T-cell (primary cell): ENCODE data around the gene S100A8. TPM values are rescaled to one million over a fixed set of nuclear protein-coding genes. Genes with fewer than 3 reads are reported as not detected.

Experiments used
- ATAC-seq, 4 experiments: fragments of 200-7000 bp in 3 of 4; fragments of 150-1000 bp in 1 of 4; cut with Tn5 transposase; replicated peaks in 1 of 4; 1 replicate in 3 of 4; 2 replicates in 1 of 4; pipeline ENCODE4 v1.10.0; 2021; ENCODE audit warnings: moderate library complexity in 3 of 4, mild to moderate bottlenecking in 2 of 4, moderate number of reproducible peaks in 1 of 4
- CTCF ChIA-PET, 2 donors: fragments of 300-600 bp; sonication (Branson Sonifier 250); formaldehyde crosslinking; loops; one replicate each; lab custom pipeline; 2022; ENCODE audit warnings: antibody characterized with exemption in 2 of 2; lab: Charles Lee
- POLR2A ChIA-PET, 2 donors: fragments of 300-600 bp; sonication (Branson Sonifier 250); formaldehyde crosslinking; loops; one replicate each; lab custom pipeline; 2022; ENCODE audit warnings: antibody characterized with exemption in 2 of 2; lab: Charles Lee
- DNase-seq, 35 experiments: peaks; one replicate each; pipeline versions ENCODE4 v3.0.0 to v3.0.0-alpha.2; 2013 to 2023
- H3K27ac ChIP-seq: one replicate; pipeline ENCODE4 v1.5.1; 2013; ENCODE audit warnings: low read length
- H3K27me3 ChIP-seq, 2 experiments: replicated peaks in 1 of 2; 1 replicate in 1 of 2; 2 replicates in 1 of 2; pipeline versions ENCODE4 v1.6.1 to v1.7.0; 2013; ENCODE audit warnings: low read length in 1 of 2, mixed read lengths in 1 of 2; ENCODE audit not compliant: control insufficient read depth in 2 of 2, insufficient read depth in 2 of 2; ENCODE audit errors: extremely low read depth in 1 of 2
- H3K36me3 ChIP-seq, 2 donors: 1 replicate in 1 of 2; 2 replicates in 1 of 2; pipeline versions ENCODE4 v1.6.1 to v1.7.0; 2013; ENCODE audit warnings: low read length in 1 of 2; ENCODE audit not compliant: control insufficient read depth in 2 of 2, insufficient read depth in 1 of 2; ENCODE audit errors: extremely low read depth in 1 of 2
- H3K4me1 ChIP-seq, 2 experiments: 1 replicate in 1 of 2; 2 replicates in 1 of 2; pipeline versions ENCODE4 v1.6.1 to v1.7.0; 2013; ENCODE audit warnings: low read length in 2 of 2, mixed read lengths in 1 of 2; ENCODE audit not compliant: insufficient read depth in 2 of 2, control insufficient read depth in 1 of 2; ENCODE audit errors: extremely low read depth in 1 of 2
- H3K4me3 ChIP-seq, 2 donors: 1 replicate in 1 of 2; 2 replicates in 1 of 2; pipeline versions ENCODE4 v1.5.1 to v1.7.0; 2013; ENCODE audit warnings: mild to moderate bottlenecking in 2 of 2, low read length in 1 of 2, moderate library complexity in 1 of 2; ENCODE audit not compliant: control insufficient read depth in 1 of 2; ENCODE audit errors: extremely low read depth in 1 of 2
- H3K9me3 ChIP-seq: 2 replicates; pipeline ENCODE4 v1.7.0; 2013
- H3K27ac Mint-ChIP-seq, 2 donors: one replicate each; pipeline ENCODE4 v1.8.0; 2020 to 2021; ENCODE audit warnings: mild to moderate bottlenecking in 2 of 2, mixed read lengths in 2 of 2
- H3K27me3 Mint-ChIP-seq, 2 donors: one replicate each; pipeline ENCODE4 v1.8.0; 2021 to 2022; ENCODE audit warnings: mixed read lengths in 2 of 2
- H3K36me3 Mint-ChIP-seq: one replicate; pipeline ENCODE4 v1.8.0; 2021; ENCODE audit warnings: mixed read lengths
- H3K4me1 Mint-ChIP-seq, 3 donors: one replicate each; pipeline ENCODE4 v1.8.0; 2020 to 2022; ENCODE audit warnings: mixed read lengths in 3 of 3, mild to moderate bottlenecking in 1 of 3
- H3K4me3 Mint-ChIP-seq, 3 donors: one replicate each; pipeline ENCODE4 v1.8.0; 2020 to 2022; ENCODE audit warnings: mild to moderate bottlenecking in 3 of 3, mixed read lengths in 3 of 3, moderate library complexity in 3 of 3
- H3K9me3 Mint-ChIP-seq, 3 donors: one replicate each; pipeline ENCODE4 v1.8.0; 2020 to 2022; ENCODE audit warnings: mixed read lengths in 3 of 3
- WGBS: methylation state at CpG from one replicate; pipeline ENCODE4 v1.1.5; 2013; ENCODE audit warnings: missing lambda C conversion rate; ENCODE audit not compliant: insufficient coverage; 5-methylcytosine and 5-hydroxymethylcytosine counted together
- total RNA-seq, 35 experiments: library from RNA in 6 of 35; stranded (reverse) in 6 of 35; fragments of 120-200 nt in 1 of 35; gene quantifications; one replicate each; pipeline versions ENCODE4 v1.2.1 to v1.2.4 and lab custom pipeline; 2013 to 2026

The S100A8 gene
- total RNA-seq, 5 donors from 2014 or later (not counting 1 experiment from before 2014, with no cell fraction given), result 1.1 to 3.8 TPM; not detected in 3

GRCh38 chr1:153395776-153396175, 4.9 kb upstream of the S100A8 start:
- no peak for DNase-seq
- peaks cover 31 to 44% of the 10 kb centered on the region in 2 donors for H3K27me3 Mint-ChIP-seq

DNA sequence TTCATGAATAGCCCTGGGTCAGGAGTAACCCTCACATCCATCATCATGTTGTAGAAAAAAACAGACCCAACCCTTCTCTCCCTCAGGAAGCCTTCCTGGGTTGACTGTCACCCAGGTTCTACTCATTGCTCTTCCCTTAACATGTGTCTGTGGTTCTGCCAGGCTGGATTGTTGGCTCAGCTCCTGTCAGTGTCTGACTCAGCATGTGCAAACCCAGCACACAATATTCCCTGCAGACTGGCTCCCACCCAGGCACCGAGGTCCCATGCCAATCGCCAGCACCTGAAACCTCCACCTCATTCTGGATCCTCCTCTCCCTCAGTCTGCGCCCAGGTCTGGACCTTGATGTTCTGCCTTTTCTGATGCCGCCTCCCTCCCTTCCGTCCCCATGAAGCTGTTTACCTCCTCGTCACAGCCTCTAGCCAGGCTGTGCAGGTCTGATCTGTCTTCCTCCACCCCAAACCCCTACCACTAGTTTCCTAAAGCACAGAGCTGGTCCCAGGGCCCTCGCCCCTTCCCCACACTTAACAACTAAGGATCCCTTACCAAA, 4.3 kb upstream of the S100A8 start:
- Histone ChIP-seq H3K27me3 (peaks cover 0 to 59% of the 10 kb centered on the region in 2 experiments), H3K4me3 (no peak overlapping the region), H3K4me1 (no peaks in the 10 kb centered on the region), H3K9me3 (no peaks in the 10 kb centered on the region), H3K27ac (no peak overlapping the region), H3K36me3 (no peaks in the 10 kb centered on the region)
- ChIA-PET CTCF (no interaction called here), POLR2A (no interaction called here)
- Mint-ChIP-seq H3K9me3 (no peaks in the 10 kb centered on the region), H3K36me3 (no peaks in the 10 kb centered on the region), H3K4me3 (no peak overlapping the region), H3K4me1 (no peaks in the 10 kb centered on the region), H3K27me3 (peaks cover 33 to 44% of the 10 kb centered on the region in 2 donors), H3K27ac (no peak overlapping the region)
- ATAC-seq, result no peak
- DNase-seq, result no peak
- 88% methylated on average over 6 of the region's 7 CpGs for WGBS

More at GRCh38 chr1:153395776-153396175, 4.9 kb upstream of the S100A8 start:
- Histone ChIP-seq H3K36me3 (no peaks in the 10 kb centered on the region), H3K9me3 (no peaks in the 10 kb centered on the region), H3K4me1 (no peaks in the 10 kb centered on the region), H3K27ac (no peak overlapping the region), H3K27me3 (peaks cover 0 to 53% of the 10 kb centered on the region in 2 experiments), H3K4me3 (no peak overlapping the region)
- CTCF ChIA-PET, result no interaction called here
- H3K4me1 Mint-ChIP-seq, result no peaks in the 10 kb centered on the region
- 60% methylated on average over 1 of the region's 6 CpGs for WGBS
- H3K27ac Mint-ChIP-seq, result no peak overlapping the region
- POLR2A ChIA-PET, result interaction anchor here in 1 of 2 donors (0.6 kb wide), 1 partner anchor 691 kb away, joined by 4 read pairs; no protein-coding TSS in a partner anchor
- no peaks in the 10 kb centered on the region for H3K36me3 Mint-ChIP-seq
- H3K9me3 Mint-ChIP-seq, result no peaks in the 10 kb centered on the region
- no peak overlapping the region for H3K4me3 Mint-ChIP-seq
- ATAC-seq, result no peak

DNA sequence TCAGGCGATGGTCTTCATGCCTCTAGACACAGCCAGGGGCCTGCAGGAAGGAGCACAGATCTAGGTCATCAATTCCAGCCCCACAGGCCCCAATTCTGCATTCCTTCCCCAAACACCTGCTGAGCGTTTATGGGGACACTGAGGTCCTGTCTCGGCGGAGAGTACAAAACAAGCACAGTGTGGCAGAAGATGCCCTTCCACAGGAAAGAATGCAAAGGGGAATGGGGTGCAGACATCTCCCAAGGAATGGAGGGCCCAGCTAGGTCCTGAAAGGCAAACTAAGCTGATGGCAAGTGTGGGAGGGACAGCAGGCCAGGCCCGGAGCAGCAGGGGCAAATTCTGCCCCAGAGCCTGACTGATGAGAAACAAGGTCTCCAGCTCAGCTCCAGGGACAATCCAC, 3.5 kb upstream of the S100A8 start:
- peaks cover 33 to 45% of the 10 kb centered on the region in 2 donors for H3K27me3 Mint-ChIP-seq
- Histone ChIP-seq H3K9me3 (no peaks in the 10 kb centered on the region), H3K36me3 (no peaks in the 10 kb centered on the region), H3K4me1 (no peaks in the 10 kb centered on the region), H3K27me3 (peaks cover 0 to 62% of the 10 kb centered on the region in 2 experiments), H3K27ac (no peak overlapping the region), H3K4me3 (no peak overlapping the region)
- CTCF ChIA-PET, result no interaction called here
- POLR2A ChIA-PET, result no interaction called here
- 81% methylated on average over 4 of the region's 5 CpGs for WGBS
- no peaks in the 10 kb centered on the region for H3K4me1 Mint-ChIP-seq
- no peak overlapping the region for H3K4me3 Mint-ChIP-seq
- H3K27ac Mint-ChIP-seq, result no peak overlapping the region
- no peaks in the 10 kb centered on the region for H3K36me3 Mint-ChIP-seq
- ATAC-seq (no peak), DNase-seq (no peak)
- H3K9me3 Mint-ChIP-seq, result no peaks in the 10 kb centered on the region

GRCh38 chr1:153393926-153394325, 3.1 kb upstream of the S100A8 start:
- Histone ChIP-seq H3K9me3 (no peaks in the 10 kb centered on the region), H3K4me3 (no peak overlapping the region), H3K4me1 (no peaks in the 10 kb centered on the region), H3K27ac (no peak overlapping the region), H3K27me3 (peaks cover 0 to 62% of the 10 kb centered on the region in 2 experiments), H3K36me3 (no peaks in the 10 kb centered on the region)
- ATAC-seq, result no peak
- no peak for DNase-seq
- no peaks in the 10 kb centered on the region for H3K4me1 Mint-ChIP-seq
- ChIA-PET CTCF (no interaction called here), POLR2A (no interaction called here)
- H3K27me3 Mint-ChIP-seq, result peaks cover 33 to 44% of the 10 kb centered on the region in 2 donors
- 89% methylated on average over 4 of the region's 6 CpGs for WGBS
- no peaks in the 10 kb centered on the region for H3K9me3 Mint-ChIP-seq
- no peaks in the 10 kb centered on the region for H3K36me3 Mint-ChIP-seq
- H3K27ac Mint-ChIP-seq, result no peak overlapping the region
- H3K4me3 Mint-ChIP-seq, result no peak overlapping the region

DNA sequence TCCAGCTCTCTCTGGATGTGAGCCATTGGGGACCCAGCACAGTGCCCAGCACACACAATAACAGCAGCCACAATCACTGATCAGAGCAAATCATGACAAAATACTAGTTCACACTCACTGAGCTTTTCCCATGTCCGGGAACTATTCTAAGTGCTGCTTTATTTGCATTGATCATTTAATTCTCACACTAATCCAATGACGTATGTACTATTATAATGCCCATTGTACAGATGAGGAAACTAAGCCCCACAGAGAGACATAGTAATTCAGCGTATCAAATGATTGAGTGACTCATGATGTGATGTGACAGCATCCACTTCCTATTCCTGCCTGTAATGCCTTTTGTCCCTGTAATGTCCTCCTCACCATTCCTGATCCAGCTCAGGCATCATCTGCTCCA, 1.9 kb upstream of the S100A8 start:
- H3K27ac Mint-ChIP-seq, result no peak overlapping the region
- no CpG with 5 or more reads among the region's 3 CpGs for whole genome bisulfite sequencing
- H3K27me3 Mint-ChIP-seq, result peaks cover 28 to 37% of the 10 kb centered on the region in 2 donors
- peaks cover 0 to 55% of the 10 kb centered on the region in 2 experiments for H3K27me3 ChIP-seq
- no peaks in the 10 kb centered on the region for H3K4me1 ChIP-seq
- no peak overlapping the region for H3K4me3 ChIP-seq
- ATAC-seq, result no peak
- H3K9me3 Mint-ChIP-seq, result no peaks in the 10 kb centered on the region
- no peak overlapping the region for H3K4me3 Mint-ChIP-seq
- H3K36me3 ChIP-seq, result no peaks in the 10 kb centered on the region
- no peak overlapping the region for H3K27ac ChIP-seq
- H3K36me3 Mint-ChIP-seq, result no peaks in the 10 kb centered on the region
- DNase-seq, result no peak
- ChIA-PET POLR2A (no interaction called here), CTCF (no interaction called here)
- no peaks in the 10 kb centered on the region for H3K9me3 ChIP-seq
- no peaks in the 10 kb centered on the region for H3K4me1 Mint-ChIP-seq

DNA sequence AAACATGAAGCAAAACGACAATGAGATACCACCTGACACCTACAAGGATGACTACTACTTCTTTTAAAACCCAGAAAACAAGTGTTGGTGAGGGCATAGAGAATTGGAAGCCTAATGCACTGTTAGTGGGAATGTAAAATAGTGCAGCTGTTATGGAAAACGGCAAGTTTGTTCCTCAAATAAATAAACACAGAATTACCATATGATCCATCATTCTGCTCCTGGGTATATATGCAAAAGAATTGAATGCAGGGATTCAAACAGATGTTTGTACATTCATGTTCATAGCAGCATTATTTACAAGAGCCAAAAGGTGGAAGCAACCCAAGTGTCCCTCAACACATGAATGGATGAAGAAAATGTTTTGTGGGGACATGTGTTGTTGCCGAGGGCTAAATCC, 1.4 kb upstream of the S100A8 start:
- no peak overlapping the region for H3K4me3 ChIP-seq
- CTCF ChIA-PET, result no interaction called here
- peaks cover 26 to 37% of the 10 kb centered on the region in 2 donors for H3K27me3 Mint-ChIP-seq

More for the DNA sequence above, 1.4 kb upstream of the S100A8 start:
- no CpG with 5 or more reads among the region's 3 CpGs for WGBS
- peaks cover 0 to 50% of the 10 kb centered on the region in 2 experiments for H3K27me3 ChIP-seq
- POLR2A ChIA-PET, result no interaction called here
- no peak overlapping the region for H3K27ac ChIP-seq
- Mint-ChIP-seq H3K4me1 (no peaks in the 10 kb centered on the region), H3K9me3 (no peaks in the 10 kb centered on the region), H3K36me3 (no peaks in the 10 kb centered on the region), H3K4me3 (no peak overlapping the region), H3K27ac (no peak overlapping the region)
- no peaks in the 10 kb centered on the region for H3K9me3 ChIP-seq
- DNase-seq (no peak), ATAC-seq (no peak)
- no peaks in the 10 kb centered on the region for H3K36me3 ChIP-seq
- no peaks in the 10 kb centered on the region for H3K4me1 ChIP-seq
